ENCODE measurements around the gene NOX4. TPM values are rescaled to one million over a fixed set of nuclear protein-coding genes. Genes with fewer than 3 reads are reported as not detected.
"Not testable (repeated sequence)": the region's sequence is repeated elsewhere in the genome, so short reads cannot be mapped to it uniquely, and the experiment has no call there.

Gene NOX4
- total RNA-seq, 1 experiment from 2014 or later = 3.0 TPM

- not testable (repeated sequence) for H3K27me3 Mint-ChIP-seq (ENCODE audit: low read depth); H2BK5ac ChIP-seq (ENCODE audit: insufficient read length, low read length); H2AFZ ChIP-seq (ENCODE audit: low read length); H3K4me1 Mint-ChIP-seq; H3K9me3 Mint-ChIP-seq; DNase-seq; H3K23ac ChIP-seq (ENCODE audit: insufficient read length, low read depth, low read length); H3K27ac Mint-ChIP-seq; H3K79me1 ChIP-seq (ENCODE audit: insufficient read depth, low read depth, low read length, poor library complexity, severe bottlenecking); H2BK12ac ChIP-seq (ENCODE audit: insufficient read length, low read depth, low read length); H4K5ac ChIP-seq (ENCODE audit: insufficient read length, low read depth, low read length); H3K9me3 ChIP-seq (ENCODE audit: control insufficient read depth, low read depth, low read length); H3K79me2 ChIP-seq (ENCODE audit: insufficient read depth, low read length); H3K9ac ChIP-seq (ENCODE audit: extremely low read depth, insufficient read length, low read length); H2AK5ac ChIP-seq (ENCODE audit: insufficient read length, low read length); H2BK20ac ChIP-seq (ENCODE audit: low read depth, low read length, poor library complexity, severe bottlenecking); H3K4me2 ChIP-seq (ENCODE audit: insufficient read depth, insufficient read length, low read length); H3K14ac ChIP-seq (ENCODE audit: insufficient read depth, low read length); H3K4me3 Mint-ChIP-seq; H3T11ph ChIP-seq (ENCODE audit: low read length); H3K4me1 ChIP-seq (ENCODE audit: insufficient read depth, low read length); H3K56ac ChIP-seq (ENCODE audit: insufficient read length, low read depth, low read length); H2BK15ac ChIP-seq (ENCODE audit: low read depth, low read length); H3K18ac ChIP-seq (ENCODE audit: insufficient read length, low read depth, low read length); H3K27me3 ChIP-seq (ENCODE audit: insufficient read depth, low read length); H2BK120ac ChIP-seq (ENCODE audit: low read depth, low read length, poor library complexity, severe bottlenecking); H3K4ac ChIP-seq (ENCODE audit: low read depth, low read length); H3K36me3 Mint-ChIP-seq (ENCODE audit: insufficient read depth in 1 of 3, low read depth in 3 of 3); H4K91ac ChIP-seq (ENCODE audit: insufficient read length, low read depth, low read length); H4K8ac ChIP-seq (replicated peaks; ENCODE audit: insufficient read length, low read depth, low read length); H3K23me2 ChIP-seq (ENCODE audit: insufficient read length, low read depth, low read length, poor library complexity, severe bottlenecking); H3K27ac ChIP-seq (ENCODE audit: insufficient read length, low read depth, low read length); H4K20me1 ChIP-seq (ENCODE audit: control insufficient read depth, insufficient read depth, insufficient read length)
Measured at GRCh38 chr11:89340450-89340849, 150.7 kb downstream of the NOX4 start.

- not testable (repeated sequence) for H3K4me3 Mint-ChIP-seq; H2AFZ ChIP-seq (ENCODE audit: low read length); H3K4me1 Mint-ChIP-seq; H3K23ac ChIP-seq (ENCODE audit: insufficient read length, low read depth, low read length); H2BK120ac ChIP-seq (ENCODE audit: low read depth, low read length, poor library complexity, severe bottlenecking); H3K27ac Mint-ChIP-seq; H3K4ac ChIP-seq (ENCODE audit: low read depth, low read length); H3K36me3 Mint-ChIP-seq (ENCODE audit: insufficient read depth in 1 of 3, low read depth in 3 of 3); H4K91ac ChIP-seq (ENCODE audit: insufficient read length, low read depth, low read length); H2BK15ac ChIP-seq (ENCODE audit: low read depth, low read length); H3K9me3 Mint-ChIP-seq; H3K79me2 ChIP-seq (ENCODE audit: insufficient read depth, low read length); H3T11ph ChIP-seq (ENCODE audit: low read length); H3K79me1 ChIP-seq (ENCODE audit: insufficient read depth, low read depth, low read length, poor library complexity, severe bottlenecking); H4K5ac ChIP-seq (ENCODE audit: insufficient read length, low read depth, low read length); H3K27ac ChIP-seq (ENCODE audit: insufficient read length, low read depth, low read length); H2BK12ac ChIP-seq (ENCODE audit: insufficient read length, low read depth, low read length); H3K27me3 Mint-ChIP-seq (ENCODE audit: low read depth); H4K8ac ChIP-seq (replicated peaks; ENCODE audit: insufficient read length, low read depth, low read length); H3K56ac ChIP-seq (ENCODE audit: insufficient read length, low read depth, low read length); H2BK20ac ChIP-seq (ENCODE audit: low read depth, low read length, poor library complexity, severe bottlenecking); H3K4me1 ChIP-seq (ENCODE audit: insufficient read depth, low read length); H3K14ac ChIP-seq (ENCODE audit: insufficient read depth, low read length); H3K23me2 ChIP-seq (ENCODE audit: insufficient read length, low read depth, low read length, poor library complexity, severe bottlenecking); H4K20me1 ChIP-seq (ENCODE audit: control insufficient read depth, insufficient read depth, insufficient read length); H3K18ac ChIP-seq (ENCODE audit: insufficient read length, low read depth, low read length); H2AK5ac ChIP-seq (ENCODE audit: insufficient read length, low read length); H3K27me3 ChIP-seq (ENCODE audit: insufficient read depth, low read length); DNase-seq; H3K9ac ChIP-seq (ENCODE audit: extremely low read depth, insufficient read length, low read length); H3K9me3 ChIP-seq (ENCODE audit: control insufficient read depth, low read depth, low read length); H2BK5ac ChIP-seq (ENCODE audit: insufficient read length, low read length); H3K4me2 ChIP-seq (ENCODE audit: insufficient read depth, insufficient read length, low read length)
- WGBS (ENCODE audit: extremely low coverage, insufficient read length, low lambda C conversion rate) = no CpG with 5 or more reads among the region's 2 CpGs
Measured at GRCh38 chr11:89338073-89338472, 153.1 kb downstream of the NOX4 start.
